HG03108 (cell line): ENCODE results near the gene PRMT5.
A peak's percentile ranks its signal among the peaks of the same experiment; 100 is the strongest.
"Not testable (repeated sequence)": the region's sequence is repeated elsewhere in the genome, so short reads cannot be mapped to it uniquely, and the experiment has no call there.

Experiments used
- ATAC-seq: cut with Tn5 transposase; IDR thresholded peaks from one replicate; pipeline ENCODE4 v1.9.1; 2021; ENCODE audit warnings: moderate library complexity; ENCODE audit not compliant: unreplicated experiment

Gene PRMT5

DNA sequence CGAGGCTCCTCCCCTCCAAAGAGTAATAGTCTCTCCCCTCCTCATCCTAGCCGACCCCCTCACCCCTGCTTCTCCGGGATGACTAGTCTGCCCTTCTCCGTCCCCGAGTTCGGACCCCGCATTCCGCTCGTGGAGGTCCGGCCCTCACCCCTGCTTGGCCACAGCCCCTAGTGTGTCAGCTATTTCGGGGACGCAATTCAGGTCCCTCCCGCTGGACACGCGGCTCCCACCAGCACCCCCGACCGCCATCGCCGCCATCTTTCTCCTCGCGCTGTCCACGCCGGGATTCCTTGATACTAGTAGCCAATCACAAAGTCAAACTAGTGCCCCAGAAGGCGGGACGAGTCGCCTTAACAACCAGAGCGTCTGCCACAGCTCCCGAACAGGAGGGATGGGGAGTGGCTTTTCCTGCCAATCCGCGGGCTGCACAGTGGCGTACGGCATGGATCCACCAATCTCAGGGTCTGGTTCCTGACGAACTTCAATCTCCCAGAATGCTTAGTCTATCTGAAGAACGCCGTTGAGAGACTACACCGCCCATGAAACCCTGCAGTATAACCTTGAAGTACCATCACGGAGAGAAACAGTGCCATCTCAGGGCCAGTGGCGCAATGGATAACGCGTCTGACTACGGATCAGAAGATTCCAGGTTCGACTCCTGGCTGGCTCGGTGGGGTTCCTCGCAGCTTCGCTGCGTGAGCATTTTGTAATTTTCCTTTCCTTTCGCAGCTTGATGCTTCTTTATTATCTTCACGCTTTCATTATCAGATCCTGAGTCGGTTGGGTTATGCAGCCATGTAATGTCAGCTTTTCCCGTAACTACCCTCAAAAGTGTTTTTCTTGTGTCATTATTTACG, at the start of gene PRMT5:
Gene PRMT5 (minus strand): TSS at position 273 of the 857 bp plus-strand sequence. CDS start 15 bp downstream, at position 258.
- peak; percentile 93 for ATAC-seq

DNA sequence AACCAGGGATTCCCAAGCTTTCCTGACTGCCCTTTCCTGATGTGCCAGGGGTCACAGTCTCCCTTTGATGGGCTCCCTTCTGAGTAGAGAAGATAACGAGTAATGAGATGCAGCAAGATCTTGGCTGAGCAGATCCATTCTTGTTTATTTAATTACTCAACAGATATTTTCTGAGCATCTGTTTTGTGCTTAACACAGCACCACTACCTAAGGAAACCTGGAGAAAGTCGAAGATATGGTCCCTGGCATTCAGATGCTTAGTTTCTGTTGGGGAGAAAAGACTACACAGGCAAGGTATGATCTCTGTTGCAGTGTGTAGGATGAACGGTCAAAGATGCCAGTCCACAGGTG, 49.3 kb upstream of the PRMT5 start:
- no peak for ATAC-seq

DNA sequence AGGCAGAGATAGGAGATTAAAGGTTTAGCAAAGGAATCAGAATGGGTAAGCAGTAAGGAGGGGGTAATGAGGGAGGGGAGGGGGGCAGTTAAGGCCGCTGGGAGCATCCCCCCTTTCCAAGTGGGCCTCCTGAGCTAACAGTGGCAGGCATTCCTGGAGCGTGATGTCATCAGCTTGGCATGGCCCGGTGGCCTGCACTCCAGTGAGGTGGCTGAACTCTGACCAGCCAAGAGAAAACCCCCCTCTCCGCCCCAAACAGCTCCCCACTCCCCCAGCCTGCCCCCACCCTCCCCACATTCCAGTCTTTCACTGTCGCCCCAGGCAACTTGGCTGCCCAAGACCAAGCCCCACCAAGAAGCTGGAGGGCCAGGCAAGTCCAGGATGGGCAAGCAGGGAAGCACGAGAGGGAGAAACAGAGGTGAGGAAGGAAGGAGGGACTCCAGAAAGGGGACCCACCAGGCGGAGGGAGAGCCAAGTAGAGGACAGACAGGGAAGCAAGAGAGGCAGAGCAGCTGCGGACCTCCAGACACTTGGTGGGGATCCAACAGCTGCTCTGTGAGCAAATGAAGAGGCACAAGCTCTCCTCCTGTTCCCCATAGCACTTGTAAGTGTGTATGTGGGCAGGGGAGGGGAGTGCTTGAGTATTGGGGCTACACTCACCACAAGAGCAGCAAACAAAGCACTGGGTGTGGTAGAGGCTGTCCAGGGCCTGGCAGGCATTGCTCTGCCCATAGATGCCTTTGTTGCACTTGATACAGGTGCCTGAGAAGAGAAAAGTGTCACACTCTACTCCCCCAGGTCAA, 48.7 kb upstream of the PRMT5 start:
- no peak for ATAC-seq

DNA sequence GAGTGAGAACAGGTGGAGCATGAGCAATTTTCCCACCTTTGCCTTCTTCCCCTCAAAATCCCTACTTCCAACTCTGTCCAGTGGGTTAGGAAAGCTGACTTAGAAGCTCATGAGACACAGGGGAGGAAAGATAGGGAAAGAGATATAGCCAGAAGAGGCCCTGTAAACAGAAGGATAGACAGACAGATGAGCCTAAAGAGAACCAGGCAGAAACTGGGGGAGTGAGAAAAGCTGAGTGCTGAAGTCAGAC, 48.2 kb upstream of the PRMT5 start:
- no peak for ATAC-seq

DNA sequence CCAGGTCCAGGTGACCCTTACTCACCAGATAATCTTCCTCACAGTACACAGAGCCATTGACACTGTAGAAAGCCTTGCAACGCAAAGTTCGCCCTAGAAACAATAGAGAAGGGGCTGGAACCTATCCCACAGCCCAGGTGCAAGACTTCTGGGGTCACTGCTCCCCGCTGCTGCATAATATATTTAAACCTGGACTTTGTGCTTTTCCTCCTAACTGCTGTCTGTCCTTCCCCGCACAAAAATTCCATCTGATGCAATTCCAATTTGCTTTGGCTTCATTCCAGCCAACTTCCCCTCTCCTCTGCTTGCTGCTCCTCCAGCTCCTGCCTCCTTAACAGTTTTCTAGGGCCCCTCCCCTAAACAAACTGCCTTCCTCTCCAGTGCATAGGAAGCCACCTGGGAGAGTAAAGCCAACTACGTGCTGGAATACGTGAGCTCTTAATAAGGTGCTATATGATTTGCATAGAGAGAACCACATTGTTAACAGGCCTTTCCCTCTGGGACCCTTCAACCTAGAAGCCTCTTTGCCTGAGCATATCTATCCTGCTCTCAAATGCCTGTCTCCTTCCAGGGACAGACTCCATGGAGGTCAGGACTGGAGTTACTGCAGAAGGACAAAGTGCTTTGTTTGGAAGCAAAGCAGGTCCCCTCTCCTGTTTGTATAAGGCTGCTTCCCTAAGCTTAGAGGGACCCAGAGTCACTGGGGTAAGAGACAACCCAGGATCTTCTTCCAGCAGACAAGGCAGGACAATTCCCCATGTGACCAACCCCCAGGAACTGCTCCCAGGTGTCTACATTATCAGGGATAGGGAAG, 47.7 kb upstream of the PRMT5 start:
- ATAC-seq: no peak

DNA sequence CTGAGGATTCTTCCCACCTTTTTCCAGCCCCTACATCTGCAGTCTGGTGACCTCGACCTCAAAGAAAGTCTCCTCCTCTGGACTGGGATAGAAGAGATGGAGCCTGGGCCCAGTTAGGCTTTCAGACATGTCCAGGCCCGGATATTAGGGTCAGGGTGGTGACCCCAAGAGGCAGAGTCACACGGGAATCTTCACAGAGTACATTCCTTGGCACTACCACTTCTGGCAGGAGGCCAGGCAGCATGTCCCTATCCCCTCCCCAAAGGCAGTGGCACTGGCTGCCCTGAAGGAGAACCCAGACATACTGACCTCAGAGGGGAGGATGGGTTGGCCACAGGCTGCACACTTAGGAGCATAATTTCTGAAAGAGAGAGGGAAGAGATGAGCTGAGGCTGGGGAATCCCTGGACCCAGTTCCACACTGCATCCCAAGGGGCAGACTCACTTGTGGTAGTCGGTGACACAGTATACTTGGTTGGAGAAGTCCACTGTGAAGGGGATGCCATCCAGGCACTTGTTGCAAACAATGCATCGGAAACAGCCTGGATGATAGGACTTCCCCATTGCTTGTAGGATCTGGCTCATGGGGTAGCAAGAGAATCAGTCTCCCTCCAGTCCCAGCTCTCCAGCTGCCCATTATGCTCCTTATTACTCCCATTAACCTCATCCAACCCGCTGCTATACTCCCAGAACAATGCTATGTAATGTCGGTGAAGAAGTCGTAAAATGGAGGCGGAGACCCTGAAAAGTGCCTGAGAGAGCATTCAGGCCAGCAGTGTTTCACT, 45.5 kb upstream of the PRMT5 start:
- ATAC-seq: no peak

DNA sequence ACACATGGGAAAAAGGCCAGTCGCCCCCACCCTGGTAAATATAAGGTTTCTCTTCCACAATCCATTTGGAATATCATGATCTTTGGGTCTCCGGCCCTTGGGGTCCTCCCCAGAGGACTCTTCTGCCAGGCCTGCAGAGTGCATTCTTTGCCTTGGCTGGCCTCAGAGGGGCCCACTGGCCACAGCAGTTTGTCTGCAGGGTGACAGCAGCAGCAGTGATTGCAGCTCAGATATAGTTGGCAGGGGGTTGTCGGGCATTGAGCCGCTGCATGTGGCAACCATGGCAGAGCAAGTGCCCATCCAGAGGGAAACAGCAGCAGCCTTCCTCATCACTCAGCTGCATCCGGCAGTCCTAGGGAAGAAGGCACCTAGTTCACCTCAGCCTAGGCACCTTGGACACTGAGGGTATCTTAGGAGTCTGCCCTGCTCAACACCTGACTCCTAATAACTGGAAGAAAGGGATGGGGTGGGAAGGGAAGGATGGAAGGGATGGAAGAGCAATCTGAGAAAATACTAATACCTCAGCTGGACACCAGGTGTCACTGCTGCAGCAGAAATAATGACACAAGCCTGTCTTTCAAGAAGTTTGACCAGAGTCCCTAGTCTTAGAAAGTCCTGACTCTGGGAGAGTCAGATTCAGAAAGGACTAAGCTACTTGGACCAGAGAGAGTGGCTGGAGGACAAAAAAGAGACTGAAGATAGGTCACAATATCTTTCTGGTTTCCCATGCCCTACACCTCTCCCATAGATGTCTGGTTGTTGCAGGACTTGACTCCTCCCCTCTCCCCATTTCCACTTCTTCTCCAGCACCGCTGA, 44.2 kb upstream of the PRMT5 start:
- no peak for ATAC-seq

DNA sequence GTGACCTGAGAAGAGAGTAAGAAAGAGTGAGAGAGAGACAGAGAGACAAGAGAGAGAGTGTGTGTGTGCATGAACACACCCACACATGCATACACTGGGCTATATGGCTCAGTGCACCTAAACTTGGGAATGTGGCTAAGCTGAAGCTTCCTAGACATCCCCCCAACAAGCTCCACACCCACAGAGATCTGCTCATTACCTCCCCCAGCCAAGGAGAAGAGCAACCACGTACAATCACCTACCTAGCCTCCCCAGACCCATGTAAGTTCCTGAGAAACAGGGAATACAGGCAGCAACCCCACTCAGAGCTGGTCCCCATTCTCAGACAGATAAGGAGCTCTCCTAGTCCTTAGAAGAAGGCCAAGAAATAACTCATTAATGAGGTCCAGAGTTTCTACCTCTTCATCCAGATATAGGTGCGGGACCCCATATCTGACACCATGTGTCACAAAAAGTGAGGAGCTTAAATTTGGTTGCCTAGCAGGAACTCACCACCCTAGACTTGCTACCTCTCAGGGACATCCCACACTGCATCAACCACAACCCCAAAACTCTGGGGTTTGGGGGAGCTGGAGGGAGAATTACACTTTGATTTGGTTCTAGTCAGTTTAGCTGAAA, 43.2 kb upstream of the PRMT5 start:
- ATAC-seq: no peak

DNA sequence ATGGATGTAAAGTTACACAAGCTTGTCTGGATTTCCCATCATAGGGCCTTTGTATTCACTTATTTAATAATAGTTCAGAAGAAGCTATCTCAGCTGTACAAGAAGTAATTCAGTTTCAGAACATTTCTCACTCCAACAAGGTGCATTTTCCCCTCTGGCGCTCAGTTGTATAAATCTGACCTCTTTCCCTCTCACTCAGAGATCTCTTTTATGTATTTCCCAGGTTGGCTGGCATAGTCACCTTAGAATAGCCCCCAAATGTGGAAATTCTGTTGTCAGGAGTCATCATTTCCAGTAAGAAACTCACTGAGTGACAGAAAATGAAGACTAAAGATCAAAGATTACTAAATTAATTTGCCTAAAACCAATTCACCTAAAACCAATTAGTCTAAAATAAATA, 42.0 kb upstream of the PRMT5 start:
- no peak for ATAC-seq

DNA sequence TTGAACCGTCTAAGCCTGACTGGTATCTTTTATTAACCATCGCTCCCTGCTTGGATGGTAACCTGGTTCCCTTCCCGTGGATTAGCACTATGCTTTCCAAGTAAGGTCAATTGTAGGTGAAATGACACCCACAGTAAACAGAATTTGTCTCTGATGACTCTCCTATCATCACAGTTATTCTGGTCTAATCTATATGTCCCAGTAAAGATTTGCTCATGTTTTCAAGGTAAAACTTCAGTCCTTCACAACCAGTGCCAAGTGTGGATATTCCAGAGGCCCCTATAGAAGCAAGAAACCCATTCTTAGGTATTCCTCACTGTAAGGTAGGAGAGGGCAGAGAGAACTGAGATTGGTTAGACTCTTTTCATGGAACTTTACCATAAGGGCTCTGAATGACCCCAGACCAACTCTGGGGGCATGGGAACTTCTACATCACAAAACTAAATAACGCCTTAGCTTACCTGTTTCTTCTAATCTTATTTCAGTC, 37.6 kb upstream of the PRMT5 start:
- no peak for ATAC-seq

DNA sequence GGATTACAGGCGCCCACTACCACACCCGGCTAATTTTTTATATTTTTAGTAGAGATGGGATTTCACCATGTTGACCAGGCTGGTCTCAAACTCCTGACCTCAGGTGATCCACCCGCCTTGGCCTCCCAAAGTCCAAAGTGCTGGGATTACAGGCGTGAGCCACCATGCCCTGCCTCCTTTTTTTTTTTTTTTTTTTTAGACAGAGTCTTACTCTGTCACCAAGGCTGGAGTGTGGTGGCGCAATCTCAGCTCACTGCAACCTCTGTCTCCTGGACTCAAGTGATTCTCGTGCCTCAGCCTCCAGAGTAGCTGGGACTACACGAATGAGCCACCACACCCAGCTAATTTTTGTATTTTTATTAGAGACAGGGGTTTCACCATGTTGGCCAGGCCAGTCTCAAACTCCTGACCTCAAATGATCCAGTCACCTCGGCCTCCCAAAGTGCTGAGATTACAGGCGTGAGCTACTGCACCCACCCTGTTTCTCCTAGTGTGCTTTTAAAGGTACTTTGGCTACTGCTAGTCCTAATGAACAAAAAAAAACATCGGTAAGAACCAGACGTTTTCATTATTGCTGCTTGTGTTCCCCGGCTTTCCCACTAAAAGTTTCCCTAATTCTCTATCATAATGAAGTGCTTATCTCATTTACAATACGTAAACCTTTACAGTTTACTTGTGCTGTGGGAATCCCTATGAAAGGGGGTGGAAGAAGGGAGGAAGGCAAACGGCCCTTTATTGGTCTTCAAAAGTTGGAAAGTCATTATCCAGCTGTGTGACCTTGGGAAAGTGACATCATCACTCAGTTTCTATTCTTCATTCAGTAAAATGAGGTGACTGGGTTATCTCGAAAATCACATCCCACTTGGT, 37.0 kb upstream of the PRMT5 start:
- ATAC-seq: not testable (repeated sequence)

DNA sequence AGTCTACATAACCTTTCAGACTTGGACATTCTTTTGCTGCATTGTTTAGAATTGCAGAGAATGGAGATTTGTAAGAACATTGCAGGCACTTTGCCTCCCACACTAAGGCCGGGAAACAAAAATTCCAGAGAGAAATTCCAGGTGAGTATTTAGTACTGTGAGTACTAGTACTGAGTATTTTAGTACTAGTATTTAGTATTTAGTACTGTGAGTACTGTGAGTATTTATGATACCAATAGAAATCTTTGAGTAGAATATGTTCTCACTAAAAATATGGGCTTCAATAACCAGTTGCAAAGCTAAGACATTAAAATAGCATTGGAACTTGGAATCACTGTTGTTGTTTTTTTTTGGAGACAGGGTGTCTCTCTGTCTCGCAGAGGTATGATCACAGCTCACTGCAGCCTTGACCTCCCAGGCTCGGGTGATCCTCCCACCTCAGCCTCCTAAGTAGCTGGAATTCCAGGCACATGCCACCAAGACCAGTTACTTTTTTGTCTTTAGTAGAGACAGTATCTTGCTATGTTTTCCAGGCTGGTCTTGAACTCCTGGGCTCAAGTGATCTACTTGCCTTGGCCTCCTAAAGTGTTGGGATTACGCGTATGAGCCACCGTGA, 33.0 kb upstream of the PRMT5 start:
- no peak for ATAC-seq

DNA sequence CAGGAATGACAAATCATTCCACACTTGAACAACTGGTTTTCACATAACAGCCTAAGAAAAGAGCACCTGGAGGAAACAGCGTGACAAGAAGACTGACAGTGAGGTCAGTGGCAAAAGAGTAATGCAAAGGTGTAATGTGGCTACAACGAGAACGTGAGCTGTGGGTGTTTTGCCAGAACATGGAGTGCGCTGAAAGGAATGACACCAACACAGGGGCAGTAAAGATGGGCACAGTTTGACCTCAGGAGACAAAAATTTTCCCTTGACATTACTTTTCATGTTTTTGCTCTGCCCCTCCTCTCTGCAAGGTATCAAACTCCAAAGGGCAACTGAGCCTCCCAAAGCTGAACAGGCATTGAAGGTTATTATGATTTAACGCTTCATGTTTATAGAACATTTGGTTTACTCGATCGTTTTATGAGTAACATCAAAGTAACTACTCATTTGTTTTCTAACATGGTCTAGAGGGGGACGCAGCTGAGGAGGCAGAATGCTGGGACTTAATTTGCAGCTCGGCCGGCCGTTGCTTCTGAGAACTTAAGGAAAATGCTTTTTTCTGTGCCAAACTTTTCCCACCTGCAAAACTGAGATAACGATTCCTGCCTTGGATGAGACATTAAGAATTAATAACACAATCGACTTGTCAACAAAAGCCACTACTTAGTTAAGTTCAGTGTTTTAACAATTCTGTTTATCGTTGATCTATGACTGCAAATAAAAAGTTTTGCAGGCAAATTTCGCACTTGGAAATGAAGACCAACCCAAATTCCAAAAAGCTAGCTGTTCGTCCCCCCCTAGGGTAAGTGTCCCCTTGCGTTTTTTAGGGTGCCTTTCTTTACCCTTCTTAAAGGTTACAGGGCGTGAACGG, 26.8 kb upstream of the PRMT5 start:
- ATAC-seq: no peak

DNA sequence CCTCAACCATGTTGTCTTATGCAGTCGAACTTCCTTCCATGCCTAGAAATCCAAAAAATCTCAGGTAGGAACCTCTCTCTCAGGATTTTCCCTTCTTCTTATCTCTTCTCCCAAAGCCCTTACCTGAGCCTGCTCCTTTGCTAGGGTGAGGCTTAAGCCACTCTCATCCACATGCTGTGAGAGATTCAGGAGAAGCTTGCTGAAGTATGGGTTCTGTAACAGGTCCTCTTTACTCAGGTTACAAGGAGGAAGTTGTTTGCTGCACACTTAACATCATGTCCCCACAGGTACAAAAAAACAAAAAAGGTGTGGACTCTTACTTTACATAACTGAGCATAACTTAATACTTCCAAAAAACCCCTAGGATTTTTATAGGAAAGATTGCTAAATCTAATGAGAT, 23.2 kb upstream of the PRMT5 start:
- ATAC-seq: no peak

DNA sequence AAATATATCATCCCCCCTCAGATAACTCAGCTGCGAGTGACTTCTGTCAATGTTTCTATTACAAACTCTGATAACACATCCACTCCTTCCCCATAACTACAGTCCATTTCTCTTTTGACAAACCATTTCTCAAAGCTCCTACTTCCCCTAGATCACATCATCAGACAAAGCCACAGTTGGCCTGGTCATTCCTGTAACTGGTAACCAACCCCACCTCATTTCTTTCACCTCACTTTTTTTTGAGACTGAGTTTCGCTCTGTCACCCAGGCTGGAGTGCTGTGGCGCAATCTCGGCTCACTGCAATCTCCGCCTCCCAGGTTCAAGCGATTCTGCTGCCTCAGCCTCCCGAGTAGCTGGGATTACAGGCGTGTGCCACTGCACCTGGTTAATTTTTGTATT, 22.6 kb upstream of the PRMT5 start:
- ATAC-seq: not testable (repeated sequence)

DNA sequence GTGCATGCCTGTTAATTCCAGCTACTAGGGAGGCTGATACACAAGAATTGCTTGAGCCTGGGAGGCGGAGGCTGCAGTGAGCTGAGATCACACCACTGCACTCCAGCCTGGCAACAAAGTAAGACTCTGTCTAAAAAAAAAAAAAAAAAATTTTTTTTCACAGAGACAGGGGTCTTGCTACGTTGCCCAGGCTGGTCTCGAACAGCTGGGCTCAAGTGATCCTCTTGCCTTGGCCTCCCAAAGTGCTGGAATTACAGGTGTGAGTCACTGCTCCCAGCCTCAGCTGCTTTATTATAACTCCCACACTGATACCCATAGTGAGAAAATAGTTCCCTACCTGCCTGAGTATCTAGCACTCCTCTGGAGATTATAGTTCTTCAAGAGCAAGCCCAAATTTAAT, 16.5 kb upstream of the PRMT5 start:
- ATAC-seq: no peak

DNA sequence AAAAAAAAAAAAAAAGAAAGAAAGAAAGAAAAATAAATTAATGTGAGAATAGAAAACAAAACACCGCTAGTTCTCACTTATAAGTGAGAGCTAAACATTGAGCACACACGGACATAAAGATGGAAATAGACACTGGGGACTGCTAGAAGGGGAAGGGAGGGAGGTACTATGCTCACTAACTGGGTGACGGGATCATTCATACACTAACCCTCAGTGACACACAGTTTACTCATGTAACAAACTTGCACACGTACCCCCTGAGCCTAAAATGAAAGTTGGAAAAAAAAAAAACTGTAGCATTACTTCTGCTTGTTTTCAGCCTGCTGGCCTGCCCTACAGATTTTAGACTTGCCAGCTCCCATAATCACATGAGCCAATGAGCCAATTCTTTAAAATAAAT, 10.5 kb upstream of the PRMT5 start:
- ATAC-seq: no peak
